Measurements from ENCODE around the gene NACC1. TPM values are rescaled to one million over a fixed set of nuclear protein-coding genes. Genes with fewer than 3 reads are reported as not detected.

The NACC1 gene
- total RNA-seq, 1 donor from 2014 or later: 34.7 TPM

DNA sequence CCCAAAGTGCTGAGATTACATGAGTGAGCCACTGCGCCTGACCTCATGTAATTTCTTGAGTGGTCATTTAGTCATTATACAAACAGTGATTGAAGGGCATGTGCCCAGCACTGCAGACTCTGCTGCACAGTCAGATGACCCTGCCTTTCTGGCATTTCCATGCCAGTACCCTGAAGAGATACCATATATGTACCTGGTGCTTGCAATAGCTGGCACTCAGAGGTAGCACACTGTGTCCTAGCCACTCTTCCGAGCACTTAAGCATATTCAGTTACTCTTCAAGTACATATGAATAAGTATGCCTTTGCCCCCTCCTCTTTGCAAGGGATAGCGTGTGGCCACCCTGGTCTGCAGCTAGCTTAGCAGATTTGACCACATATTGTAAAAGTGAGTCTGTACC, 16.6 kb downstream of the NACC1 start:
- TF ChIP-seq EZH2 (IDR thresholded peaks at IDR 0.05) (no peak), EZH2phosphoT487 (IDR thresholded peaks at IDR 0.05) (no peak)
- TF ChIP-seq, protein P1, sequence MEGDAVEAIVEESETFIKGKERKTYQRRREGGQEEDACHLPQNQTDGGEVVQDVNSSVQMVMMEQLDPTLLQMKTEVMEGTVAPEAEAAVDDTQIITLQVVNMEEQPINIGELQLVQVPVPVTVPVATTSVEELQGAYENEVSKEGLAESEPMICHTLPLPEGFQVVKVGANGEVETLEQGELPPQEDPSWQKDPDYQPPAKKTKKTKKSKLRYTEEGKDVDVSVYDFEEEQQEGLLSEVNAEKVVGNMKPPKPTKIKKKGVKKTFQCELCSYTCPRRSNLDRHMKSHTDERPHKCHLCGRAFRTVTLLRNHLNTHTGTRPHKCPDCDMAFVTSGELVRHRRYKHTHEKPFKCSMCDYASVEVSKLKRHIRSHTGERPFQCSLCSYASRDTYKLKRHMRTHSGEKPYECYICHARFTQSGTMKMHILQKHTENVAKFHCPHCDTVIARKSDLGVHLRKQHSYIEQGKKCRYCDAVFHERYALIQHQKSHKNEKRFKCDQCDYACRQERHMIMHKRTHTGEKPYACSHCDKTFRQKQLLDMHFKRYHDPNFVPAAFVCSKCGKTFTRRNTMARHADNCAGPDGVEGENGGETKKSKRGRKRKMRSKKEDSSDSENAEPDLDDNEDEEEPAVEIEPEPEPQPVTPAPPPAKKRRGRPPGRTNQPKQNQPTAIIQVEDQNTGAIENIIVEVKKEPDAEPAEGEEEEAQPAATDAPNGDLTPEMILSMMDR (IDR thresholded peaks at IDR 0.05): no peak
- Histone ChIP-seq H3K9me3 (ENCODE audit: low read depth) (no peaks in the 10 kb centered on the region), H2AFZ (replicated peaks) (no peak overlapping the region), H3K4me2 (no peak overlapping the region), H3K27me3 (no peaks in the 10 kb centered on the region), H3K4me3 (no peak overlapping the region), H3K36me3 (no peaks in the 10 kb centered on the region), H3K27ac (no peak overlapping the region), H3K79me2 (ENCODE audit: low read depth) (peaks cover 55% of the 10 kb centered on the region), H3K4me1 (no peaks in the 10 kb centered on the region), H4K20me1 (ENCODE audit: low read depth) (peaks cover 84% of the 10 kb centered on the region), H3K9ac (no peak overlapping the region), H3F3A (ENCODE audit: low read depth) (no peaks in the 10 kb centered on the region)
- Mint-ChIP-seq H3K27me3 (ENCODE audit: insufficient read depth, low read depth) (peaks cover 5% of the 10 kb centered on the region), H3K9me3 (no peaks in the 10 kb centered on the region), H3K4me1 (no peaks in the 10 kb centered on the region), H3K27ac (no peak overlapping the region), H3K36me3 (peaks cover 9% of the 10 kb centered on the region), H3K4me3 (no peak overlapping the region)
- DNase-seq (ENCODE audit: low spot score): no peak

GRCh38 chr19:13135068-13136062, 17.3 kb downstream of the NACC1 start:
- Histone ChIP-seq H3K36me3 (no peaks in the 10 kb centered on the region), H3K27ac (no peak overlapping the region), H3K9me3 (ENCODE audit: low read depth) (no peaks in the 10 kb centered on the region), H3K9ac (no peak overlapping the region), H2AFZ (replicated peaks) (no peak overlapping the region), H3K4me1 (no peaks in the 10 kb centered on the region), H3K4me3 (no peak overlapping the region), H3K79me2 (ENCODE audit: low read depth) (peaks cover 48% of the 10 kb centered on the region), H3K27me3 (no peaks in the 10 kb centered on the region), H4K20me1 (ENCODE audit: low read depth) (peaks cover 79% of the 10 kb centered on the region), H3F3A (ENCODE audit: low read depth) (no peaks in the 10 kb centered on the region), H3K4me2 (no peak overlapping the region)
- Mint-ChIP-seq H3K27ac (no peak overlapping the region), H3K27me3 (ENCODE audit: insufficient read depth, low read depth) (peaks cover 5% of the 10 kb centered on the region), H3K9me3 (no peaks in the 10 kb centered on the region), H3K4me3 (no peak overlapping the region), H3K36me3 (peaks cover 9% of the 10 kb centered on the region), H3K4me1 (no peaks in the 10 kb centered on the region)
- TF ChIP-seq, protein P1 (IDR thresholded peaks at IDR 0.05): no peak
- TF ChIP-seq EZH2phosphoT487 (IDR thresholded peaks at IDR 0.05) (no peak), EZH2 (IDR thresholded peaks at IDR 0.05) (no peak)
- DNase-seq (ENCODE audit: low spot score): no peak

GRCh38 chr19:13137290-13137794, 19.3 kb downstream of the NACC1 start:
- TF ChIP-seq, protein P1 (IDR thresholded peaks at IDR 0.05): no peak
- no peak for TF ChIP-seq EZH2 (IDR thresholded peaks at IDR 0.05)
- no peak for TF ChIP-seq EZH2phosphoT487 (IDR thresholded peaks at IDR 0.05)
- peaks cover 9% of the 10 kb centered on the region for H3K36me3 Mint-ChIP-seq
- H3K79me2 ChIP-seq (ENCODE audit: low read depth): peaks cover 28% of the 10 kb centered on the region
- H3K4me1 Mint-ChIP-seq: no peaks in the 10 kb centered on the region
- no peaks in the 10 kb centered on the region for H3K9me3 ChIP-seq (ENCODE audit: low read depth)
- H3K4me1 ChIP-seq: no peaks in the 10 kb centered on the region
- H3K36me3 ChIP-seq: no peaks in the 10 kb centered on the region
- no peaks in the 10 kb centered on the region for H3F3A ChIP-seq (ENCODE audit: low read depth)
- H3K4me2 ChIP-seq: no peak overlapping the region
- no peak overlapping the region for H2AFZ ChIP-seq (replicated peaks)
- peaks cover 59% of the 10 kb centered on the region for H4K20me1 ChIP-seq (ENCODE audit: low read depth)
- no peak for DNase-seq (ENCODE audit: low spot score)
- H3K4me3 Mint-ChIP-seq: no peak overlapping the region
- no peaks in the 10 kb centered on the region for H3K27me3 ChIP-seq
- peaks cover 5% of the 10 kb centered on the region for H3K27me3 Mint-ChIP-seq (ENCODE audit: insufficient read depth, low read depth)
- H3K9ac ChIP-seq: no peak overlapping the region
- H3K9me3 Mint-ChIP-seq: no peaks in the 10 kb centered on the region
- H3K4me3 ChIP-seq: no peak overlapping the region
- H3K27ac Mint-ChIP-seq: no peak overlapping the region
- no peak overlapping the region for H3K27ac ChIP-seq

Data from neural progenitor cell (in vitro differentiated cells).